Endometrial microvascular endothelial cells (primary cell): Measurements from ENCODE around the gene PLIN3. TPM values are rescaled to one million over a fixed set of nuclear protein-coding genes. Genes with fewer than 3 reads are reported as not detected.
"Not testable (repeated sequence)": the region's sequence is repeated elsewhere in the genome, so short reads cannot be mapped to it uniquely, and the experiment has no call there.

Experiments used
- in situ Hi-C: cut with HindIII; loops from 2 replicates; pipeline ENCODE4 v1.10.0; 2017; ENCODE audit warnings: low sequenced_read_pairs, low pct_unique_long_range_greater_than_20kb; ENCODE audit errors: inconsistent ontology term
- total RNA-seq: library from RNA; depleted of rRNA; stranded (reverse); fragments of >200 nt; gene quantifications from one replicate; pipeline ENCODE4 v1.2.3, GENCODE V29; 2015; ENCODE audit errors: inconsistent ontology term

PLIN3 gene
- total RNA-seq, 1 donor from 2014 or later = 89.4 TPM

GRCh38 chr19:4816950-4817278 is 50.6 kb downstream of the PLIN3 start:
- in situ Hi-C loops = no loop called here

DNA sequence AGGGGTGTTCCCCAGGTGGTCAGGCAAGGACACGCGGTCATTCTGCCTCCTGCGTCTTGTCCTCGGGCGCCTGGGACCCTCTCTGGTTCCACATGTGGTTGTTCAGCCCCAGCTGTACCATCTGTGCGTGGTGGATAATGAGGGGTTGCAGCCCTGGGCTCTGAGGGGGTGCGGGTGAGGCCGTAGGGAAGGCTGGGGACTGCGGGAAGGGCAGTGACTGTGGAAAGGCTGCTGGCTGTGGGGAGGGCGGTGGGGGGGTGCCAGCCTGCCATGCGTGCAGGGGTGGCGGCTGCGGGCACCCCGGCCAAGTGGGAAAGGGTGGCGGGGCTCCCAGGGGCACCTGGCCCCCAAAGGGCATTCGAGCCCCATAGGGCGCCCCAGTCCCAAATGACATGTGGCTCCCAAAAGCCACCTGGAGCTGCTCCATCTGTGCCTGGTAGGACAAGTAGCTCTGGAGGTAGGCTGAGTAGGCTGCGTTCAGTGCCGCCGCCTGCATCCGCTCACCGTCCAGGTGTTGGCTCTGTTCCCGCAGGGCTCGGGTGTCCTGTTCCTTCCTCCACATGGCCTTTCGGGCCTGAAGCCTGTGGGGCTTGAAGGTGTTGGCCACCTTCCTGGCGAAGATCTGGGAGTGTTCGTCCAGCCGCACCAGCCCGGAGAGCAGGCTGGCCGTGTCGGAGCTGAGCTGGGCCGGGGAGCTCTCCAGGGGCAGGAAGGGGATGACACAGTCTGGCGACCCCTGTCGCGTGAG is 51.1 kb downstream of the PLIN3 start:
- in situ Hi-C loops = no loop called here

DNA sequence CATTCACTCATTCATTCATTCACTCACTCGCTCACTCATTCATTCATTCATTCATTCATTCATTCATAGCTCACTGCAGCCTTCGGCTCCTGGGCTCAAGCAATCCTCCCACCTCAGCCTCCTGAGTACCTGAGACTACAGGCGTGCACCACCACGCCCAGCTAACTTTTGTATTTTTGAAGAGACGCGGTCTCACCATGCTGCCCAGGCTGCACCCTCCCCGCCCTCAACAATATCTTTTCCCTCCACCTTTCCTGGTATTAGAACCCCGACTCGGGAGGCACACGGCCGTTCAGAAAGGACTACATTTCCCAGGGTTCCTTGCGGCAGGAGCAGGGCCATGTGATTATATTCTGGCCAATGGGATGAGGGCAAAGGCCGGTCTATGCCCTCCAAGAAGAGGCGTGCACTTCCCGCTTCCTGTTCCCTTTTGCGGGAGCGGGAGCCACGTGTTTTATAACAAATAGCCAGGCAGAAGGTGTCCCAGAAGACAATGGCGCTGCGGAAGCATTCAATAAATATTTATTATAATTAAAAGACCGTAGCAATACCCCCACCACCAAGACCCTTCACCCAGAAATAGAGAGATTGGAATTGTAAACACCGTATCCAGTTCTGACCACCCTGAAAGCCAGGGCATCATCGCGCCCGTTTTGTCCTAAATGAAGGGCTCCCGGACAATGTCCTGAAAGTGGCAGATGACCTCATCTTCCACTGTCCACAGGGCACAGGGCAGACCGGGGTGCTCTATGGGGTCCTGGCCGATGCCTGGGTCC is 51.9 kb downstream of the PLIN3 start:
- in situ Hi-C loops = no loop called here

- in situ Hi-C loops = no loop called here
These were observed 52.6 kb downstream of the PLIN3 start for GRCh38 chr19:4814625-4815425.

GRCh38 chr19:4811328-4812131 is 55.9 kb downstream of the PLIN3 start:
- in situ Hi-C loops = no loop called here

DNA sequence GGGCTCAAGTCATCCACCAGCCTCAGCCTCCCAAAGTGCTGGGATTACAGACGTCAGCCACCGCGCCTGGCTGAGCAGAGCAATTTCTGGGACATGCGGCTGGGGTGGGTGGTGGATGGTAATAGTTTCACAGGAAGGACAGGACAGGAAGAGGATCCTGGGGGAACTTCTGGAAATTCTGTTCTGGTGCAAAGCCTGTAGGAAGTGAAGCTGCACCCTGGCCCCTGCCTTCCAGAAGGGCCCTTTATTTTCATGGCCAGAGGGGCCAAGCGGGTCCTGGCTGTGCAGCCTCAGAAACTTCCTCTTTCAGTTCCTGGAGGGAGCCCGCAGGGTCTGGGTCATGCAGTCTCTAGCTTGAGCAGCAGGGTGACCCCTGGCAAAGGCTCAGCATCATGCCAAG is 60.3 kb downstream of the PLIN3 start:
- in situ Hi-C loops = no loop called here

- in situ Hi-C loops = no loop called here
These were observed 61.1 kb downstream of the PLIN3 start for GRCh38 chr19:4806384-4806783.

GRCh38 chr19:4805140-4805539 is 62.3 kb downstream of the PLIN3 start:
- in situ Hi-C loops = not testable (repeated sequence)

DNA sequence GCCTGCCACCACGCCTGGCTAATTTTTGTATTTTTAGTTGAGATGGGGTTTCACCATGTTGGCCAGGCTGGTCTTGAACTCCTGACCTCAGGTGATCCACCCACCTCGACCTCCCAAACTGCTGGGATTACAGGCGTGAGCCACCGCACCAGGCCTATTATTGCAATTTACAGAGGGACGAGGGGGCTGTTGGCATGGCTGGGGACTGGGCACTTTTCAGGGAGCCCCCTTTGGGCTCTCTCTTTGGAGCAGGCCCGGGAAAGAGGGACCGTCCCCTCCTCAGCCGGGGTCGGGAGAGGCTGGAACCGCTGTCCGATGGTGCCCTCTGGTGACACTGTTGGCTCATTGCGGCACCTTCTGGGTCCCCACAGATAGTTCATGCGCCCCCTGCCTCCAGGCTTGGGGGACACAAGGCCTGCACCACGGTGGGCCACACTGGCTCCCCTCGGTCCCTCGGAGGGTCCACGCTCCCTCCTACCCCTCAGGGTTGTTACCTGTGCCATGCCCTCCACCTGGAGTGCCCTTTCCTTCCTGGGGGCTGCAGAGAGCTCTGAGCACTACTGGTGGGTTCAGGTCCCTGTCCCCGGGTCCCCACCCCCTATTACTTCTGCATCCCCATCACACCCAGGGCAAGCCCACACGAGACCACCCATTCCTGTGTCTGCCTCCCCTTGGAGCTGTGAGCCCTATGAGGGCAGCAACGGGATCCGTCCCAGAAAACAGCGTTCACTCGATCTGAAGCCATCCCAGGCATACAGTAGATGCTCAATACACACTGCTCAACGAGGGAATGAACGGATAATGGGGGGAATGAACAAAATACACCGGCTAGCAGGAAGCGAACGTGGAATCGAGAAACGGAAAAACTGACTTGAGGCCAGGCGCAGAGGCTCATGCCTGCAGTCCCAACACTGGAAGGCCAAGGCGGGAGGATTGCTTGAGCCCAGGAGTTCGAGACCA is 63.5 kb downstream of the PLIN3 start:
- in situ Hi-C loops = no loop called here

DNA sequence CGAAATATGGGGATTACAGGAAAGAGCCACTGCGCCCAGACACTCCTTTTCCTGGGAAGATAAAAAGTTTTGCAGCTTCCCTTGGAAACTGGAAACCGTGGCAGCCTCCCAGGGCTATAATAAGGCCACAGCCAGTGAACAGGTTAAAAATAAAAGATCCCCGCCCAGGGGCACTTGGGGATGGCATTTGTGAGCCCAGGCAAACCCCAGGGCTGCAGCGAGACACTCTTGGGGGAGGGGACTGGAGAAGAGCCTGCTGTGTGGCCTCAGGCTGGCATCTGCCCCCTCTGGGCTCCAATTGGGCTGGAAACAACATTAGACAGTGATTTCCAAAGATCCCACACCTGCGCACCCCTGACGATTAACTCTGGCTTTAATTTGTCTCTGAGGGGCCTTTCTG is 64.8 kb downstream of the PLIN3 start:
- in situ Hi-C loops = no loop called here

GRCh38 chr19:4801085-4801619 is 66.3 kb downstream of the PLIN3 start:
- in situ Hi-C loops = no loop called here

- in situ Hi-C loops = no loop called here
These were observed 66.8 kb downstream of the PLIN3 start for GRCh38 chr19:4800591-4801081.

GRCh38 chr19:4795400-4795799 is 72.1 kb downstream of the PLIN3 start:
- in situ Hi-C loops = no loop called here

DNA sequence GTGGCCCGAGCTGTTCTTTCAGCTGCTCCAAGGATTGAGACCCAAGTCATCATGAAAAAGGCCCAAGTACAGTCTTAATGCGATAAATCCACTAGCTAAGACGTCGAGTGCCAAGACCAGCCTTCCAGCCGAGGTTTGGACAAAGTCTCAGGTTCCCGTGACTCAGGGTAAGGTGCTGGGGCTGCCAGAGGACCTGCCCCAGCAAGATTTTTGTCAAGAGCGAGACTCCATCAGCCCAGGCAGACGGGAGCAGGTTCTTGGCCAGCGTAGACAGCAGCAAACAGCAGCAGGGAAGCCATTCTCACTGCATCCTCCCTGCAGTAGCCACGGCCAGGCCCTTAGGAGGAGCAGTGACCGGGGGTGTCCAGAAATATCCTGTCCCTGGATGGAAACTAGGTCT is 72.5 kb downstream of the PLIN3 start:
- in situ Hi-C loops = no loop called here

GRCh38 chr19:4793278-4793677 is 74.2 kb downstream of the PLIN3 start:
- in situ Hi-C loops = not testable (repeated sequence)

DNA sequence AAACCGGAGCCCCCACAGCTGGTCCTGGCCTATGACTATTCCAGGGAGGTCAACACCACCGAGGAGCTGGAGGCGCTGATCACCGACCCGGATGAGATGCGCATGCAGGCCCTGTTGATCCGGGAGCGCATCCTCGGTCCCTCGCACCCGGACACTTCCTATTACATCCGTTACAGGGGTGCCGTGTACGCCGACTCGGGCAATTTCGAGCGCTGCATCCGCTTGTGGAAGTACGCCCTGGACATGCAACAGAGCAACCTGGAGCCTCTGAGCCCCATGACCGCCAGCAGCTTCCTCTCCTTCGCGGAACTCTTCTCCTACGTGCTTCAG is 74.6 kb downstream of the PLIN3 start:
- in situ Hi-C loops = not testable (repeated sequence)

DNA sequence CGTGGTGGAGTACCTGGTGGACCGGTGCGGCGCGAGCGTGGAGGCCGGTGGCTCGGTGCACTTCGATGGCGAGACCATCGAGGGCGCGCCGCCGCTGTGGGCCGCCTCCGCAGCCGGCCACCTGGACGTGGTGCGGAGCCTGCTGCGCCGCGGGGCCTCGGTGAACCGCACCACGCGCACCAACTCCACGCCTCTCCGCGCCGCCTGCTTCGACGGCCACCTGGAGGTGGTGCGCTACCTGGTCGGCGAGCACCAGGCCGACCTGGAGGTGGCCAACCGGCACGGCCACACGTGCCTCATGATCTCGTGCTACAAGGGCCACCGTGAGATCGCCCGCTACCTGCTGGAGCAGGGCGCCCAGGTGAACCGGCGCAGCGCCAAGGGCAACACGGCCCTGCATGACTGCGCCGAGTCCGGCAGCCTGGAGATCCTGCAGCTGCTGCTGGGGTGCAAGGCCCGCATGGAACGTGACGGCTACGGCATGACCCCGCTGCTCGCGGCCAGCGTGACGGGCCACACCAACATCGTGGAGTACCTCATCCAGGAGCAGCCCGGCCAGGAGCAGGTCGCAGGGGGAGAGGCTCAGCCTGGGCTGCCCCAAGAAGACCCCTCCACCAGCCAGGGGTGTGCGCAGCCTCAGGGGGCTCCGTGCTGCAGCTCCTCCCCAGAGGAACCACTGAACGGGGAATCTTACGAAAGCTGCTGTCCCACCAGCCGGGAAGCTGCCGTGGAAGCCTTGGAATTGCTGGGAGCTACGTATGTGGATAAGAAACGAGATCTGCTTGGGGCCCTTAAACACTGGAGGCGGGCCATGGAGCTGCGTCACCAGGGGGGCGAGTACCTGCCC is 75.2 kb downstream of the PLIN3 start:
- in situ Hi-C loops = not testable (repeated sequence)
